Measurements from ENCODE around the gene PCIF1. TPM values are rescaled to one million over a fixed set of nuclear protein-coding genes. Genes with fewer than 3 reads are reported as not detected.

Gene PCIF1
- total and polyA plus RNA-seq, 2 experiments from 2014 or later: 5.3 to 24.3 TPM

GRCh38 chr20:45948742-45949541, 14.5 kb downstream of the PCIF1 start:
- no peak overlapping the region for H3K27ac ChIP-seq
- no peaks in the 10 kb centered on the region for H4K20me1 ChIP-seq (ENCODE audit: insufficient read depth)
- H3K36me3 ChIP-seq (ENCODE audit: low read depth): peaks cover 24% of the 10 kb centered on the region; the same call in 1 of the 2 replicates
- H3K4me1 ChIP-seq (ENCODE audit: insufficient read depth): peaks cover 13% of the 10 kb centered on the region; the same call in 1 of the 2 replicates
- no peak overlapping the region for H2AFZ ChIP-seq
- no peak for DNase-seq
- no peaks in the 10 kb centered on the region for H3K9me2 ChIP-seq (ENCODE audit: insufficient read depth)
- no peak overlapping the region for H3K4me3 ChIP-seq
- 67 to 75% methylated on average over 9 to 10 of the region's 10 CpGs for WGBS, 2 experiments (ENCODE audit: low coverage in 1 of 2, low lambda C conversion rate in 2 of 2, missing lambda C conversion rate in 2 of 2)
- no peak overlapping the region for H3K4me2 ChIP-seq (ENCODE audit: unreplicated experiment)
- H3K27me3 ChIP-seq (replicated peaks; ENCODE audit: insufficient read depth): no peaks in the 10 kb centered on the region
- no peaks in the 10 kb centered on the region for H3K79me2 ChIP-seq (ENCODE audit: insufficient read depth)
- H3K9ac ChIP-seq: no peak overlapping the region
- peaks cover 23% of the 10 kb centered on the region; the same call in 1 of the 2 replicates for H3F3A ChIP-seq (ENCODE audit: insufficient read depth)
- in situ Hi-C loops (cut with MboI): no loop called here
- TF ChIP-seq EZH2phosphoT487 (IDR thresholded peaks at IDR 0.05; ENCODE audit: insufficient read depth, low read depth): no peak
- no peak for TF ChIP-seq EZH2 (IDR thresholded peaks at IDR 0.05; ENCODE audit: insufficient read depth, poor library complexity, severe bottlenecking)
- no peaks in the 10 kb centered on the region for H3K9me3 ChIP-seq (ENCODE audit: low read depth)

DNA sequence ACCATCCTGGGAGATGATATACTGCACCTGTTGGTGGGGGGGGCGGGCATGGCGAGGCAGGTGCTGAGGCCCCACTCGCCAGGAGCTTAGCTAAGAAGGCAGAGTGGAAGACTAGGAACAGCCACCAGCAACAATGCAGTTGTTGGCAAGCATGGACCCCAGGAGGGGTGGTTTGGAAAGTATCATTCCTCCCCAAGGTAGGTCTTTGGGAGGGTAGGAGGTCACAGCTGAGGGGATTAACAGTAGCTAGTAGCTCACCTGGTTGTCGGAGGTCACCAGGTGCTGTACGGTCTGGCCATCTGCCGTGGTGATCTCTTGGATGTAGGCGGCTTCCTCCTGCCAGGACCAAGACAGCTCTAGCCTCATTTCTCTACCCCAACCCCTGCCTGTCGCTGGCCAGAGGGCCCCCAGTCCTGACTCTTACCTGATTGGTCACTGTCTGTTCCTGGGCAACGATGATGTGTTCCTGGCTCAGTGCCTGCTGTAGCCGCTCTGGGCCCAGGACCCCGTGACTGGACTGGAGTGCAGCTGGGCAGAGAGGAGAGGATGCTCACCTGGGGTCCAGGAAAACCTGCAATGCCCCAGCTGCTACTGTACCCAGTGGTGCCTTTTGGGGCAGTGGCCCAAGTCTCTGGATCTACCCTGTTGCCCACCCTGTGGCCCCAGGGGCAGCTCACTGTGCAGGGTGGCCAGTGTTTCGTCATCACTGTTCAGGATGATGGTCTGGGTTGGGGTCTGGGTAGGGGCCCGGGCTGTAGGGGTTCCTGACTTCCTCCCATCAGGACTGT, 15.3 kb downstream of the PCIF1 start:
- 81 to 82% methylated on average over 13 of the region's 13 CpGs for WGBS, 2 experiments (ENCODE audit: low coverage in 1 of 2, low lambda C conversion rate in 2 of 2, missing lambda C conversion rate in 2 of 2)
- no peaks in the 10 kb centered on the region for H3K79me2 ChIP-seq (ENCODE audit: insufficient read depth)
- H4K20me1 ChIP-seq (ENCODE audit: insufficient read depth): no peaks in the 10 kb centered on the region
- no peak overlapping the region for H3K4me3 ChIP-seq
- H3K9me2 ChIP-seq (ENCODE audit: insufficient read depth): no peaks in the 10 kb centered on the region
- peaks cover 25% of the 10 kb centered on the region; the same call in 1 of the 2 replicates for H3K36me3 ChIP-seq (ENCODE audit: low read depth)
- H3K4me2 ChIP-seq (ENCODE audit: unreplicated experiment): no peak overlapping the region
- H3K9me3 ChIP-seq (ENCODE audit: low read depth): no peaks in the 10 kb centered on the region
- no peak for TF ChIP-seq EZH2 (IDR thresholded peaks at IDR 0.05; ENCODE audit: insufficient read depth, poor library complexity, severe bottlenecking)
- TF ChIP-seq EZH2phosphoT487 (IDR thresholded peaks at IDR 0.05; ENCODE audit: insufficient read depth, low read depth): no peak
- H3K4me1 ChIP-seq (ENCODE audit: insufficient read depth): peaks cover 8% of the 10 kb centered on the region; the same call in 1 of the 2 replicates
- no peak overlapping the region for H3K27ac ChIP-seq
- H2AFZ ChIP-seq: no peak overlapping the region
- no peak overlapping the region for H3K9ac ChIP-seq
- no peaks in the 10 kb centered on the region for H3K27me3 ChIP-seq (replicated peaks; ENCODE audit: insufficient read depth)
- no peak for DNase-seq
- in situ Hi-C loops (cut with MboI): loop anchor here (10.0 kb wide), 1 partner anchor 125 kb away; the partner anchor contains the start of gene TNNC2
- peaks cover 15% of the 10 kb centered on the region; the same call in 1 of the 2 replicates for H3F3A ChIP-seq (ENCODE audit: insufficient read depth)

- TF ChIP-seq EZH2phosphoT487 (IDR thresholded peaks at IDR 0.05; ENCODE audit: insufficient read depth, low read depth): no peak
- no peak for TF ChIP-seq EZH2 (IDR thresholded peaks at IDR 0.05; ENCODE audit: insufficient read depth, poor library complexity, severe bottlenecking)
- no peaks in the 10 kb centered on the region for H3K9me2 ChIP-seq (ENCODE audit: insufficient read depth)
- no peak for DNase-seq
- no peak overlapping the region for H3K4me2 ChIP-seq (ENCODE audit: unreplicated experiment)
- H3K27ac ChIP-seq: no peak overlapping the region
- no peak overlapping the region for H3K9ac ChIP-seq
- in situ Hi-C loops (cut with MboI): loop anchor here (10.0 kb wide), 1 partner anchor 125 kb away; the partner anchor contains the start of gene TNNC2
- H3F3A ChIP-seq (ENCODE audit: insufficient read depth): peaks cover 11% of the 10 kb centered on the region; the same call in 1 of the 2 replicates
- H3K36me3 ChIP-seq (ENCODE audit: low read depth): peaks cover 19% of the 10 kb centered on the region; the same call in 1 of the 2 replicates
- no peak overlapping the region for H3K4me3 ChIP-seq
- H3K27me3 ChIP-seq (replicated peaks; ENCODE audit: insufficient read depth): no peaks in the 10 kb centered on the region
- no peak overlapping the region for H2AFZ ChIP-seq
- H4K20me1 ChIP-seq (ENCODE audit: insufficient read depth): no peaks in the 10 kb centered on the region
- peaks cover 8% of the 10 kb centered on the region; the same call in 1 of the 2 replicates for H3K4me1 ChIP-seq (ENCODE audit: insufficient read depth)
- H3K9me3 ChIP-seq (ENCODE audit: low read depth): no peaks in the 10 kb centered on the region
- WGBS, 2 experiments (ENCODE audit: low coverage in 1 of 2, low lambda C conversion rate in 2 of 2, missing lambda C conversion rate in 2 of 2): 72 to 77% methylated on average over 9 of the region's 9 CpGs
- no peaks in the 10 kb centered on the region for H3K79me2 ChIP-seq (ENCODE audit: insufficient read depth)
Observed at GRCh38 chr20:45950330-45950646, 15.8 kb downstream of the PCIF1 start.

All from GM23248 (cell line).